ENCODE results near the gene ZNF684.

DNA sequence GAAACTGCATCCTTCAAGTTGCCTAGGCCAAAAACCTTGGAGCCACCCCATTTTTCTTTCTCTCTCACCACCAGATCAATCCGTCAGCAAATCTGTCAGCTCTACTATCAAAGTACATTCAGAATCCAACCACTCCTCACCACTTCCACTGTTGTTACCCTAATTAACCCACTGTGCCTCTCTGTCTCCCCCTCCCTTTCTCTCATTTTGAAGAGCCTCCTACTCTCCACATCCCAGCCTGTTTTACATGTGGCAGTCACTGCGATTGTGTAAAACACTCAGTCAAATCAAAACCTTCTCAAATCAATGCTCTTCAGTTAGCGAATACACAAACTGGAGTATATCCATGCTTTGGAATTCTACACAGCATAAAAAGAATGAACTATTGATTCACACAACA, 33.1 kb downstream of the ZNF684 start:
- no peak for TF ChIP-seq EZH2phosphoT487 (conservative IDR thresholded peaks at IDR 0.05; ENCODE audit: low read length)
- no peak for TF ChIP-seq CTCF (IDR thresholded peaks at IDR 0.05; ENCODE audit: insufficient read depth, low read length, poor library complexity, severe bottlenecking)

Measured in SU-DHL-6 (cell line).